ENCODE data around the gene DIDO1.

DNA sequence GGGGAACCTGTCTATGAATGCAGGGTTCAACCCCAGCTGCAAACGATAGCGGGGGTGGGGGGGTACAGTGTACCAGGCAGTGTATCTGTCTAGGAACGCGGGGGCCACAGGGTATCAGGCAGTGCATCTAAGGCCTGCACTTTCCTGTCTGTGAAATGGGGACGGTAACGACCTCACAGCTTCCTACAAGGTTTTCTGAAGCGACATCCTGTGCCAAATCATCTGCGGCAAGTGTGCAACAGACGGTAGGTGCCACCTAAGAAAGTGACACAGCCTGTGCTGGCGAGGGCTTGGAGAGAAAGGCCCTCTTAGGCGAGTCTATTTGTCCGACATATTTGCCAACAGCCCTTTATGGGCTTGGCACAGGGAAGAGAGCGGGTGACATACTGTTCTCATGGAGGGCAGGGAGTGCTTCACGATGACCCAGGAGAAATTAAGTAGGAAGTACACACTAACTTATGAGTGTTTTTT is 3.8 kb downstream of the DIDO1 start:
- TF ChIP-seq, protein P1, sequence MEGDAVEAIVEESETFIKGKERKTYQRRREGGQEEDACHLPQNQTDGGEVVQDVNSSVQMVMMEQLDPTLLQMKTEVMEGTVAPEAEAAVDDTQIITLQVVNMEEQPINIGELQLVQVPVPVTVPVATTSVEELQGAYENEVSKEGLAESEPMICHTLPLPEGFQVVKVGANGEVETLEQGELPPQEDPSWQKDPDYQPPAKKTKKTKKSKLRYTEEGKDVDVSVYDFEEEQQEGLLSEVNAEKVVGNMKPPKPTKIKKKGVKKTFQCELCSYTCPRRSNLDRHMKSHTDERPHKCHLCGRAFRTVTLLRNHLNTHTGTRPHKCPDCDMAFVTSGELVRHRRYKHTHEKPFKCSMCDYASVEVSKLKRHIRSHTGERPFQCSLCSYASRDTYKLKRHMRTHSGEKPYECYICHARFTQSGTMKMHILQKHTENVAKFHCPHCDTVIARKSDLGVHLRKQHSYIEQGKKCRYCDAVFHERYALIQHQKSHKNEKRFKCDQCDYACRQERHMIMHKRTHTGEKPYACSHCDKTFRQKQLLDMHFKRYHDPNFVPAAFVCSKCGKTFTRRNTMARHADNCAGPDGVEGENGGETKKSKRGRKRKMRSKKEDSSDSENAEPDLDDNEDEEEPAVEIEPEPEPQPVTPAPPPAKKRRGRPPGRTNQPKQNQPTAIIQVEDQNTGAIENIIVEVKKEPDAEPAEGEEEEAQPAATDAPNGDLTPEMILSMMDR (IDR thresholded peaks at IDR 0.05; ENCODE audit: low read depth, low read length) = no peak
- TF ChIP-seq EZH2phosphoT487 (IDR thresholded peaks at IDR 0.05; ENCODE audit: low read depth) = no peak
